T-cell (primary cell): Measurements from ENCODE around the gene CKMT2. TPM values are rescaled to one million over a fixed set of nuclear protein-coding genes. Genes with fewer than 3 reads are reported as not detected.

ENCODE experiments used
- ATAC-seq, 4 experiments: fragments of 200-7000 bp in 3 of 4; fragments of 150-1000 bp in 1 of 4; cut with Tn5 transposase; replicated peaks in 1 of 4; 1 replicate in 3 of 4; 2 replicates in 1 of 4; pipeline ENCODE4 v1.10.0; 2021; ENCODE audit warnings: moderate library complexity in 3 of 4, mild to moderate bottlenecking in 2 of 4, moderate number of reproducible peaks in 1 of 4
- CTCF ChIA-PET, 2 donors: fragments of 300-600 bp; sonication (Branson Sonifier 250); formaldehyde crosslinking; loops; one replicate each; lab custom pipeline; 2022; ENCODE audit warnings: antibody characterized with exemption in 2 of 2; lab: Charles Lee
- POLR2A ChIA-PET, 2 donors: fragments of 300-600 bp; sonication (Branson Sonifier 250); formaldehyde crosslinking; loops; one replicate each; lab custom pipeline; 2022; ENCODE audit warnings: antibody characterized with exemption in 2 of 2; lab: Charles Lee
- DNase-seq, 35 experiments: peaks; one replicate each; pipeline versions ENCODE4 v3.0.0 to v3.0.0-alpha.2; 2013 to 2023
- H3K27ac ChIP-seq: one replicate; pipeline ENCODE4 v1.5.1; 2013; ENCODE audit warnings: low read length
- H3K27me3 ChIP-seq, 2 experiments: replicated peaks in 1 of 2; 1 replicate in 1 of 2; 2 replicates in 1 of 2; pipeline versions ENCODE4 v1.6.1 to v1.7.0; 2013; ENCODE audit warnings: low read length in 1 of 2, mixed read lengths in 1 of 2; ENCODE audit not compliant: control insufficient read depth in 2 of 2, insufficient read depth in 2 of 2; ENCODE audit errors: extremely low read depth in 1 of 2
- H3K36me3 ChIP-seq, 2 donors: 1 replicate in 1 of 2; 2 replicates in 1 of 2; pipeline versions ENCODE4 v1.6.1 to v1.7.0; 2013; ENCODE audit warnings: low read length in 1 of 2; ENCODE audit not compliant: control insufficient read depth in 2 of 2, insufficient read depth in 1 of 2; ENCODE audit errors: extremely low read depth in 1 of 2
- H3K4me1 ChIP-seq, 2 experiments: 1 replicate in 1 of 2; 2 replicates in 1 of 2; pipeline versions ENCODE4 v1.6.1 to v1.7.0; 2013; ENCODE audit warnings: low read length in 2 of 2, mixed read lengths in 1 of 2; ENCODE audit not compliant: insufficient read depth in 2 of 2, control insufficient read depth in 1 of 2; ENCODE audit errors: extremely low read depth in 1 of 2
- H3K4me3 ChIP-seq, 2 donors: 1 replicate in 1 of 2; 2 replicates in 1 of 2; pipeline versions ENCODE4 v1.5.1 to v1.7.0; 2013; ENCODE audit warnings: mild to moderate bottlenecking in 2 of 2, low read length in 1 of 2, moderate library complexity in 1 of 2; ENCODE audit not compliant: control insufficient read depth in 1 of 2; ENCODE audit errors: extremely low read depth in 1 of 2
- H3K9me3 ChIP-seq: 2 replicates; pipeline ENCODE4 v1.7.0; 2013
- H3K27ac Mint-ChIP-seq, 2 donors: one replicate each; pipeline ENCODE4 v1.8.0; 2020 to 2021; ENCODE audit warnings: mild to moderate bottlenecking in 2 of 2, mixed read lengths in 2 of 2
- H3K27me3 Mint-ChIP-seq, 2 donors: one replicate each; pipeline ENCODE4 v1.8.0; 2021 to 2022; ENCODE audit warnings: mixed read lengths in 2 of 2
- H3K36me3 Mint-ChIP-seq: one replicate; pipeline ENCODE4 v1.8.0; 2021; ENCODE audit warnings: mixed read lengths
- H3K4me1 Mint-ChIP-seq, 3 donors: one replicate each; pipeline ENCODE4 v1.8.0; 2020 to 2022; ENCODE audit warnings: mixed read lengths in 3 of 3, mild to moderate bottlenecking in 1 of 3
- H3K4me3 Mint-ChIP-seq, 3 donors: one replicate each; pipeline ENCODE4 v1.8.0; 2020 to 2022; ENCODE audit warnings: mild to moderate bottlenecking in 3 of 3, mixed read lengths in 3 of 3, moderate library complexity in 3 of 3
- H3K9me3 Mint-ChIP-seq, 3 donors: one replicate each; pipeline ENCODE4 v1.8.0; 2020 to 2022; ENCODE audit warnings: mixed read lengths in 3 of 3
- WGBS: methylation state at CpG from one replicate; pipeline ENCODE4 v1.1.5; 2013; ENCODE audit warnings: missing lambda C conversion rate; ENCODE audit not compliant: insufficient coverage; 5-methylcytosine and 5-hydroxymethylcytosine counted together
- total RNA-seq, 35 experiments: library from RNA in 6 of 35; stranded (reverse) in 6 of 35; fragments of 120-200 nt in 1 of 35; gene quantifications; one replicate each; pipeline versions ENCODE4 v1.2.1 to v1.2.4 and lab custom pipeline; 2013 to 2026

The CKMT2 gene
- total RNA-seq, 5 donors from 2014 or later (not counting 1 experiment from before 2014, with no cell fraction given), result 0.38 to 0.58 (median 0.40) TPM; not detected in 2

DNA sequence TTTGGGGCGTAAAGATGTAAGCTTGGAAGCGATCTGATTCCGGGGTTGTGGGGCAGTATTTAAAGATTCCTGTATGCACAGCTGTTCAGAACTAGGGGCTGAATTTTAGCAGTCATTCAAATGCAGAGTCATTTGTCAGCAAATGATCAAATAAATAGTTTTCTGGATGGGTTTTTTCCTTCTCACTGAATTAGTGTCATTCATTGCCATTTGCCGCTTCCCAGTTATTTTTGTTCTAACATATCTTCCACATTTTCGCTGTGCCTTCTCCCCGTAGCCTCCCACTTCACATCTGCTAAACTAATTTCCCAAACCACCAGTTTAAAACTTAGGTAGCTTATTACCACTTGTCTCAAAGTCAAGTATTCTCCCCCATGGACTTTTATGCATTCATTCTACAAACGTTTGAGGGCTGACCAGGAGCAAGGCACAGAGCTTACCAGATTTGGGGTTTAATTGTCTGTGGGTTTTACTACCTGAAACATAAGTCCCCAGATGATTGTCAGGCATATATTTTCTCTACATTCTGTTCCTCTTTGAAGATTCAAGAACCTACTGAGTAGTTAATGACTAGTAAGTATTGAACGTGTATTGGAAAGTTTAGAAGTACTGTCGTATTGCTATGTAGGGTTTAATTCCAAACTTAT is 41.3 kb upstream of the CKMT2 start:
- Histone ChIP-seq H3K4me3 (no peak overlapping the region), H3K27me3 (no peaks in the 10 kb centered on the region), H3K36me3 (peaks cover 0 to 3% of the 10 kb centered on the region in 2 donors), H3K4me1 (peaks cover 0 to 7% of the 10 kb centered on the region in 2 experiments), H3K27ac (no peak overlapping the region), H3K9me3 (no peaks in the 10 kb centered on the region)
- no peak for DNase-seq
- Mint-ChIP-seq H3K27ac (no peak overlapping the region), H3K4me1 (peaks cover 9 to 11% (median 9%) of the 10 kb centered on the region in 3 donors), H3K27me3 (no peaks in the 10 kb centered on the region), H3K36me3 (no peaks in the 10 kb centered on the region), H3K4me3 (no peak overlapping the region), H3K9me3 (no peaks in the 10 kb centered on the region)
- ChIA-PET POLR2A (no interaction called here), CTCF (interaction anchor here (0.7 to 1.4 kb wide), 4 partner anchors 9 to 505 kb away, joined by 3 to 5 read pairs (median 3); no protein-coding TSS in a partner anchor)
- no peak for ATAC-seq
- WGBS, result 93% methylated on average over 6 of the region's 9 CpGs

DNA sequence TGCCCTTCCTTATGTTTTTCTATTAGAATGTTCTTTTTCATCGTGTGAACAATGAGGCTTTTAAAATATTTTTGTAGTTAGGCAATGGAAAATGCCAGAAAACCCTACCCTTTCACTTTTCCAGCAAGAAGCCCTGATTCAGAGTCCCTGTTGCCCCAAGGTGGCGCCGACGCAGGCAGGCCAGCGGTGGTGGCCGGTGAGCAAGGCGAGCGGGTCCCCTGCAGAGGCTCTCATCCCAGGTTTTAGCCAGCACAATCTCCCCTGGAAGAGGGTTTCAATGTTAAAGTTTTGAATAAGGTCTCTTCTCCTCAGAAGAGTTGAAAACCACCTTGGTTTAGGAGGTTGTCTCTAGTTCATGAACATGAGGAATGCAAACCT is 40.8 kb upstream of the CKMT2 start:
- H3K9me3 Mint-ChIP-seq, result no peaks in the 10 kb centered on the region
- no CpG with 5 or more reads among the region's 8 CpGs for WGBS

DNA sequence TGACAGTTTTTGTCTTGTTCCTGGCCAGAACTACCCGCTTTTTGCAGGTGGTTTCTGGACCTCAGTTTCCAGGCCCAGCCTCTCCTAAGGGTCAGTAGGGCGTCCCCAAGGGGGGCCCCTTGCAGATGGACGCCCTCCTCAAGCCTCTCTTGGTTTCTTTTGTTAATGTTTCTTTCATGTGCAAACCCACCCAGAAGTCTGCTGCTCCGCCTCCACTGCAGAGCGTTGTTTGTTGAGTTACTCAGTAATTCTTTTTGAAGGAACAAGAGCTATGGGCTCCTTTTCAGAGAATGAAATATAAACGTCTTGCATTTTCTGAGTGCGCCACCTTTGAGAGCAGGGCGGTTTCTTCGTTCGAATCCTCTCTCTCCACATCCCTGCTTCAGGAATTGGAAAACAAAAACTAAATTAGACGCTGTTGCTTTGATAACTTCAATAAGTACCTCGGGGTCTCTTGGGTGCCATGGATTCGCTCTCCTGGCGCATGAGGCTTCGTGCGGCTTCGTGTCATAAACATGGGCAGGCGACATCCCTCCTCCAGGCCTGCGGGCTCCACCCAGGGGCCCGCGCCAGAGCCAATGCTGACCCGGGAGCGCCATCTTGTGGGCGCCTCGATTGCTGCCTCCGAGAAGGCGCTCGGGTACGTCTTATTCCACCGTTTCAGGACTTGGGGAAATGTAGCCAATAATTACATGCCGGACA is 38.3 kb upstream of the CKMT2 start:
- peaks cover 2 to 3% of the 10 kb centered on the region in 2 donors for H3K36me3 ChIP-seq
- no peaks in the 10 kb centered on the region for H3K9me3 Mint-ChIP-seq
- H3K4me3 ChIP-seq, result no peak overlapping the region
- peaks cover 0 to 7% of the 10 kb centered on the region in 2 experiments for H3K4me1 ChIP-seq
- ChIA-PET POLR2A (no interaction called here), CTCF (interaction anchor here (0.5 to 3.6 kb wide), 17 partner anchors 12 to 1331 kb away, joined by 3 to 26 read pairs (median 3); no protein-coding TSS in a partner anchor)
- H3K27ac ChIP-seq, result no peak overlapping the region
- H3K9me3 ChIP-seq, result no peaks in the 10 kb centered on the region
- H3K36me3 Mint-ChIP-seq, result no peaks in the 10 kb centered on the region
- no peaks in the 10 kb centered on the region for H3K27me3 ChIP-seq
- H3K4me1 Mint-ChIP-seq, result peaks cover 9 to 10% (median 9%) of the 10 kb centered on the region in 3 donors
- WGBS, result 21% methylated on average over 25 of the region's 31 CpGs
- peak overlapping the region in 2 of 3 donors; percentile 16 to 17 for H3K4me3 Mint-ChIP-seq
- DNase-seq, result peak; percentile 51 to 84 (median 74)
- peak; percentile 96 to 98 (median 98) for ATAC-seq
- H3K27me3 Mint-ChIP-seq, result no peaks in the 10 kb centered on the region
- H3K27ac Mint-ChIP-seq, result peak overlapping the region; percentile 54 to 68

More for the DNA sequence above, 40.8 kb upstream of the CKMT2 start:
- no peaks in the 10 kb centered on the region for H3K36me3 Mint-ChIP-seq
- H3K4me1 Mint-ChIP-seq, result peaks cover 9 to 11% (median 9%) of the 10 kb centered on the region in 3 donors
- H3K27ac ChIP-seq, result no peak overlapping the region
- H3K27ac Mint-ChIP-seq, result peak overlapping the region in 1 of 2 donors; percentile 30
- no peak for DNase-seq
- no peaks in the 10 kb centered on the region for H3K27me3 ChIP-seq
- ChIA-PET CTCF (interaction anchor here (1.2 to 3.6 kb wide), 4 partner anchors 13 to 711 kb away, joined by 3 to 26 read pairs (median 4); no protein-coding TSS in a partner anchor), POLR2A (interaction anchor here in 1 of 2 donors (0.8 kb wide), 1 partner anchor 504 kb away, joined by 3 read pairs; no protein-coding TSS in a partner anchor)
- peaks cover 0 to 7% of the 10 kb centered on the region in 2 experiments for H3K4me1 ChIP-seq
- no peaks in the 10 kb centered on the region for H3K9me3 ChIP-seq
- no peak overlapping the region for H3K4me3 Mint-ChIP-seq
- H3K27me3 Mint-ChIP-seq, result no peaks in the 10 kb centered on the region
- peaks cover 0 to 3% of the 10 kb centered on the region in 2 donors for H3K36me3 ChIP-seq
- ATAC-seq, result no peak
- H3K4me3 ChIP-seq, result no peak overlapping the region

DNA sequence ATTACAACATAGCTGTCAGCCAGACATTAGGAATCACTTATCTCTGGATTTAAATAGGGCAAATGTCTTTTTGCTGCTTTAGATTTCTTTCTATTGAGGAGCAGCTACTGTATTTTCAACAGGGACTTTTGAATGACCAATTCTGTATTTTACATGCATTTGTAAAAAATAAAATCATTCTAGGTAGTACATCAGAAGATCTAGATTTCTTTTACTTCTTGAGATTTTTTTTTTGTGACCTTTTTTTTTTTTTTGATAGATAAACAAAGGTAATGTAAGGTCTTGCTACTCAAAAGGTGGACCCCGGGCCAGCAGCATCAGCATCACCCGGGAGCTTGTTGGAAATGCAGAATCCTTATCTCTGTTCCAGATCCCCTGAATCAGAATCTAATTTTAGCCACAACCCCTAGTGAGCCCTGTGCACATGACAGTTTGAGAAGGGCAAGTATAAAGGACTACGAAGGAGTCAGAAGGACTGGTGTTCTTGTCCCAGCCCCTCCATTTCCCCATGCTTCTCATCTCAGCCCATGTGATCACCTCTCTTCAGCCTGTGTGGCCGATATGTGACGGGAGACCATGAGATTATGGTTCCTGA is 37.7 kb upstream of the CKMT2 start:
- POLR2A ChIA-PET, result no interaction called here
- H3K9me3 Mint-ChIP-seq, result no peaks in the 10 kb centered on the region

DNA sequence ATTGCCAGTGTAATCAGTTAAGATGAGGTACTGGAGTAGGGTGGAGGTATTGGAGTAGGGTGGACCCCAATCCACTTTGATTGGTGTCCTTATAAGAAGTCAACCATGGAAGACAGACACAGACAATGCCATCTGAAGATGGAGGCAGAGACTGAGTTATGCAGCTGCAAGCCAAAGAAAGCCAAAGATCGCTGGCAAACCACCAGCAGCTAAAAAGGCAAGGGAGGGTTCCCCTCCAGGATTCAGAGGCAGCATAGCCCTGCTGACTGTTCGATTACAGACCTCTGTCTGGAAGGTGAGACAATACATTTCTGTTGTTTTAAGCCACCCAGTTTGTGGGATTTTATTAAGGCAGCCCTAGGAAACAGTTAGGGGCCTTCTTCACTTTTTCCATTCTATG is 30.5 kb upstream of the CKMT2 start:
- Mint-ChIP-seq H3K4me3 (no peak overlapping the region), H3K27me3 (no peaks in the 10 kb centered on the region), H3K4me1 (no peaks in the 10 kb centered on the region), H3K9me3 (no peaks in the 10 kb centered on the region), H3K36me3 (peaks cover 33% of the 10 kb centered on the region), H3K27ac (no peak overlapping the region)
- no peaks in the 10 kb centered on the region for H3K4me1 ChIP-seq
- no peaks in the 10 kb centered on the region for H3K27me3 ChIP-seq
- no peak overlapping the region for H3K27ac ChIP-seq
- H3K4me3 ChIP-seq, result no peak overlapping the region
- ChIA-PET POLR2A (no interaction called here), CTCF (no interaction called here)
- peaks cover 2 to 37% of the 10 kb centered on the region in 2 donors for H3K36me3 ChIP-seq
- DNase-seq (no peak), ATAC-seq (no peak)
- 100% methylated on average over 1 of the region's 2 CpGs for WGBS
- no peaks in the 10 kb centered on the region for H3K9me3 ChIP-seq

More for the DNA sequence above, 37.7 kb upstream of the CKMT2 start:
- H3K4me1 Mint-ChIP-seq, result peaks cover 9 to 10% (median 9%) of the 10 kb centered on the region in 3 donors
- CTCF ChIA-PET, result interaction anchor here (0.5 to 3.6 kb wide), 21 partner anchors 12 to 1332 kb away, joined by 3 to 26 read pairs (median 3); no protein-coding TSS in a partner anchor
- H3K36me3 Mint-ChIP-seq, result no peaks in the 10 kb centered on the region
- Histone ChIP-seq H3K27me3 (no peaks in the 10 kb centered on the region), H3K4me1 (peaks cover 0 to 7% of the 10 kb centered on the region in 2 experiments), H3K27ac (no peak overlapping the region), H3K9me3 (no peaks in the 10 kb centered on the region), H3K4me3 (no peak overlapping the region), H3K36me3 (peaks cover 2 to 3% of the 10 kb centered on the region in 2 donors)
- no peaks in the 10 kb centered on the region for H3K27me3 Mint-ChIP-seq
- DNase-seq (no peak), ATAC-seq (no peak)
- WGBS, result 87% methylated on average over 3 of the region's 5 CpGs
- H3K27ac Mint-ChIP-seq, result no peak overlapping the region
- H3K4me3 Mint-ChIP-seq, result peak overlapping the region in 1 of 3 donors; percentile 16

DNA sequence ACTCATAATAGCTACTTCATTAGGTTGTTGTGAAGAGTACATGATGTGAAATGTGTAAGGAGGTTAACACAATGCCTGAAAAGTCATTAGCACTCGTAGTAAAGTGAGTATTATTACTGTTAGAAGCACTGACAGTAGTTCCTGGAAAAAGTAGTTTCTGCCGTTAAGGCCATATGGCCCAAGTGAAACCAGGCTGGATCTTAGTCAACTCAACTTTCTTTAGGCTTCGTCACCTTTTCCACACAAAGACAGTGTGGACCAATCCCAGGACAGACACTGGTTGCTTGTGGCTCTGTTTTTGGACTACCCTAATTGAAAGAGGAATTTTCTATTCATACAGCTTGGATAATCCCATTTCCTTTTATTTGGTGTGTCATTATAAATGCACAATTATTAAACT is 29.4 kb upstream of the CKMT2 start:
- peaks cover 0 to 42% of the 10 kb centered on the region in 2 donors for H3K36me3 ChIP-seq
- Mint-ChIP-seq H3K4me1 (no peaks in the 10 kb centered on the region), H3K4me3 (no peak overlapping the region), H3K36me3 (peaks cover 36% of the 10 kb centered on the region), H3K27ac (no peak overlapping the region), H3K9me3 (no peaks in the 10 kb centered on the region), H3K27me3 (no peaks in the 10 kb centered on the region)
- H3K27ac ChIP-seq, result no peak overlapping the region
- H3K4me1 ChIP-seq, result no peaks in the 10 kb centered on the region
- 89% methylated on average over 1 of the region's 3 CpGs for WGBS
- no peaks in the 10 kb centered on the region for H3K27me3 ChIP-seq
- CTCF ChIA-PET, result no interaction called here
- H3K9me3 ChIP-seq, result no peaks in the 10 kb centered on the region
- DNase-seq (no peak), ATAC-seq (no peak)
- POLR2A ChIA-PET, result no interaction called here
- H3K4me3 ChIP-seq, result no peak overlapping the region
